Right hindlimb (tissue), 1 donor: ENCODE measurements around the gene RGS8.

Experiments used
- DNase-seq: peaks from one replicate; pipeline ENCODE4 v3.0.0-alpha.2; 2018

The RGS8 gene

DNA sequence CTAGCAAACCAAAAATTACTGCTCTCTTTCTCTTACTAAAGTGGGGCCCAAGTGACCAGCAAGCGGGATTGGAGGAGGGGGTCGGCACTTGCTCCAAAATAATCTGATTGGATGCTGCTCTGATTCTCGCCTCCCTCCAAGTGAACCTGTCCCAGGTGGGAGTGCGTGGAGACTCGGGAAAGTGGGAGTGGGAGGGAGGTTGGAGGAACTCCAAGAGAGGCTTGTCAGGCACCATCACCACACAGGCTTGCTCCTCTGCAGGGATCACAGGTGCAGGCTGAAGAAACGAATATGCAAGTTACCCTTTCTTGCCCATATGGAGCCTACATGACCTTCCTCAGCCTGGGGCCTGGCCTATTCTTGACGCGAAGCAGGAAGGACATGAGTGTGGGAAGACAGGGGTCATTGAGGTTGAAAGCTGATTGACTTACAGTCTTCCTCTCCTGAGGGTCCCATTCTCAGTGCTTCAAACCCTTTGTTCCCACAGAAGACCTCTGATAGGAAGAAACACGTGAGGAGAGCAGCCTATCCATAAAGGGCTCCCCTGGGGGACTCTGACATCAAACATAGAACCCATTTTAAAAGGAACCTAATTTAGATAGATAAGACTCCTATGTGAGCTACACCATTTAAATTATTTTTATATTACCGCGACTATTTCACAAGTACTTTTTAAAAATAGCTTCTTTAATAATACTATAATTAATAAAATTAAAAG, 14.2 kb downstream of the RGS8 start:
- DNase-seq: no peak

DNA sequence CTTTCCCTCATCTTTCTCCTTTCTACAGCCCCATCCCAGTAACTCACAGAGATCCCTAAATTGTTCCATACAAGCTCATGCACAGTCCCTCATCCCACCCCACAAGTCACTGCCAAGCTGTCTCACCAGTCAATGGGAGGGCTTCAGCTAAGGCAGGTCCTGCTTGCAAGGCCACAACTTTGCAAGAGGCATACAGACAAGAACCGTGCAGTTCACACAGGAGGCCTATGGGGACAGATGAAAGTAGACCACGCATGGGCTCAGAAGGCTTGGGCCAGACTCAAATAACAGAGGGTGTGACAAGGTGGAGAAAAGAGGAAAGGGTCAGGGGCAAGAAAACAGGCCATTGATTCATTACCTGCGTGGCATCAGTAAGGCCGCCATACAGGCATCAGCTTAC, 15.1 kb downstream of the RGS8 start:
- no peak for DNase-seq

DNA sequence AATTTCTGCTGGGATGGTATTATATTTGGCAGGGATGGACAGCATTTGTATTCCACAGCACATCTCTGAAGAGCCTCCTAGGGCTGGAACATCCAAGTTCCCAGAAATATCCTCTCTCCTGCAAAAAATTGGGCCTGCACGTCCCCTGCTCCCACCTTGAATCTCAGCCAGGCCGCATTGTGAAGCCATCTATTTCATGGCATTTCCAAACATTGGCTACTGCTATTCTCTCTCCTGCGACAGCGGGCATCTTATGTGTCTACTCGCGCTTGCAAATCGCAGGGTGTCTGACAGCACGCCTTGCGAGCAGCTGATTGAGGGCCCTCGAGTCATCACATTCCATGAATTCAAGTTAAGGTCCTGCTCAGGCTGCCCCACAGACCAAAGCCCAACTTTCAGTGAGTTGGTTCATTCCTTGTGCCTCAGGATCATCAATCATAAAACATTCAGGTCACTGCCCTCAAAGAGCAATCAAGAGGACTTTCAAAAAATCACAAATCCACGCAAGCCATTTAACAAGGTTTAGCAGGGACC, 15.8 kb downstream of the RGS8 start:
- DNase-seq: no peak

DNA sequence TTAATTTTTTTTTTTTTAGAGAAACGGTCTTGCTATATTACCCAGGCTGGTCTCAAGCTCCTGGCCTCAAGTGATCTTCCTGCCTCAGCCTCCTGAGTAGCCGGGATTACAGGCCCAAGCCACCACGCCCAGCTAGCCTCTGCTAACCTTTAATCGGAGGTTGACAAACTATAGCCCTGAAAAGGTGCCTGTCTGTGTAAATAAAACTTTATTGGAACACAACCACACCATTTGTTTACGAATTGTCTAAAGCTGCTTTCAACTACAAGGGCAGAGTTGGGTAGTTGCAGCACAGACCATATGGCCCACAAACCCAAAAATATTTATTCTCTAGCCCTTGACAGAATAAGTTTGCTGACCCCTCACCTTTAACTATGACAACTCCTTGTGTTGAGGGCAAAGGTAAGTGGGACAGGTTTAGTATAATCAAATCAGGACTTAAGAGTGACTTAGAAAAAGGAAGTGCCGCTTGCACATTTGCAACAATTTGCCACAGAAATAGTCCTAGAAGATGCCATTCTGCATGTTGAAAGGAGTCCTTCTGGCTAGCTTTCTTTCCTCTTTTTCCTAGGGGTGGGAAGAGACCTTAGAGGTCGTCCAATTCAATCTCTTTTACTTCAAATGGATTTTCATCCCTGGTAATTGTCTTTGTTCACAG, 16.4 kb downstream of the RGS8 start:
- no peak for DNase-seq

DNA sequence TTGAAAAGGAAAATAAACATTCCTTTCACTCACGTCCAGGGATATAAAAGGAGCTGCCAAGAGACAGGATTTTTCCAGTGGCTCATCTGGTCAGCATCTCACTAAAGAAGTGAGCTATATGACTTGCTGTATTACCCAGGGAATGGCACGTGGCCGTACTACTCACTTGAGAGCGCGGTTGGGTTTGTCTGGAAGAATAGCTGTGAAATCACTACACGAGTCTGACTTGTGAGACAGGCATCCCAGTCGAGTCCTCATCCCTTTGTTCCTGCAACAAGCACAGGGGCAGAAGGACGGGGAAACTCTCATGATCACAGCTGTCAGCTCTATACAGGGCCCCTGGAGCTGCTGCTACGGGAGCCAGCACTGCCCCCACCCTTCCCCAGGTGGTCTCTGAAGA, 17.7 kb downstream of the RGS8 start:
- peak; percentile 73 for DNase-seq

DNA sequence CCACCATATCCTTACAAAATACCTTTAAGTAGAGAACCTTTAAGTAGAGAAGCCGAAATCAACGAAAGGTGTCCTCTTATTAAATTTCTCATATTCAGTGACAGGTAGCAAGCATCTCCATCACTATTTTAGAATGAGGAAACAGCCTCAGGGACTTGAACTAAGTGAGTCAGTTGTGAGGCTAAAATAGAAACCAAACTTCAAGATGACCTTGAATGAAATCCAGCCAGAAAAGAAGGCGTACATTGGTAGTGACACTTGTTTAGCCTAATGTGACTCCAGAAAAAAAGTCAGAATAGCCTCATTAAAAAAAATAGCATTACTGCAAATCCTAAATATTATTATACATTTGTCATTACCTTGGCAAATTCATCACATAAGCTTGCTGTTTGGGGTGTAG, 20.1 kb downstream of the RGS8 start:
- DNase-seq: no peak

DNA sequence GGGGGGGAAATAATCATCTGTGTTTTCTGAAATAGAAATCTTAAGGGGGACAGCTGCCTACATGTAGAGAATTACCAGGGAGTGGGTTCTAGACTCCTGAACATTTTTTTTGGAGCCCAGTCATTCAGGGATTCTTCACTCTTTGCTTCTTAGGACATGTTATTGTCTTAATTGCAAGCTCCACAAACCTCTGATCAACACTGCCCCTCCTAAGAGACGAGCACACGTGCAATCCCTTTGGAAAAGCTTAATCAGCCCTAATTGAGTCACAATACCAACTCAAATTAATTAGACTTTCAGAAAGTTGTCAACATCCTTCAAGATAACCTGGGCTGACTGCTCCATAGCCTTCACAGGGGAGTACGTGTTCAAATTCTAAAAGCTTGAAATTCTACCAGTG, 21.4 kb downstream of the RGS8 start:
- no peak for DNase-seq

DNA sequence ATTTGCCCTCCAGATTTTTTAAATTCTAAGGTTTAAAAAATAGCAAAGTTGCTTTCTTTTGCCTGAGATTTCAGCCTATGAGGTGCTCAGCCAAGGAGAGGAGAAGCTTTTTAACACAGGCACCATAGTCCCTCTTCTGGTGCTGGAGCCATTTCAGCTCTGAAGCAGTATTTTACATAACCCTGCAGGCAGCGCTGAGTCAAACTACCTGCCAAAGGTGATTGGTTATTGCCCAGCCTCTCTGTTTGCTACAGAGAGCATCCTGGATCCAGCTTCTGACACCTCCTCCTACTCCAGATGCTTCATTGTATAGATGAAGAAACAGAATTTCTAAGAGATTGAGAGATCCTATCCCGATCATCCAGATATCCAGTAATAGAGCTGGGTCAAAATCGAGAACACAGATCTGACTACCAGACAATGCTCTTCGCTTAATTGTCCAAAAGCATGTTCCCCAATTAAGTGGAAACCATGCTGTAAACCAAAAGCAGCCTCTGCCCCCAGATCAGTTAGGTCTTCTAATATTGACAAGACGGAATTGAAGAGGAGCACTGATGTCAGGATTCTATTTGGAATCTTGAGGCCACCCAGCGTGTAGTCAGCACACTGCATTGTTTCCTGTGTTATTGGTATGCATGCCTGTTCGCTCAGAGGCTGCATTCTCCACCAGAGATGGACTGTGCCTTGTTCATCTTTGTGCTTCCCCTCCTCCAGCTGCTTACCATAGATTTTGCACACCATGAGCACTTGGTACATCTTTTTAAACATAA, 22.1 kb downstream of the RGS8 start:
- no peak for DNase-seq

DNA sequence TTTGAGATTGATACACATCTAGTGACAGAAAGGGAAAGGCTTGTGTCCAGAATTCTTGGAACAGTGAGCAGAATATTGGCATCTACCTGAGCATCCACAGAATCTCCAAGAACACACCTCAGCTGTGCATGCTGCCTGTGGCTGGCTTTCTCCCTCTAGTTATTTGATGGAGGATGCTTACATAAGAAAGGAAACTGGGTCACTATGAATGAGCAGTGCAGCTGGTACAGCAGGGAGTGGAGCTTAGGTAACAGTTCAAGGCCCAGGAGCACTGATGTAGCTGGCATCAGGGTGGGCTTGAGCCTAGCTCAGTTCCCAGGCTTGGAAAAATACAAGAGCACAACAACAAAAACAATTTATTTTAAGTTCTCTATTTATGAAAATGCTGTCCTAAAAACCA, 26.3 kb downstream of the RGS8 start:
- DNase-seq: no peak

DNA sequence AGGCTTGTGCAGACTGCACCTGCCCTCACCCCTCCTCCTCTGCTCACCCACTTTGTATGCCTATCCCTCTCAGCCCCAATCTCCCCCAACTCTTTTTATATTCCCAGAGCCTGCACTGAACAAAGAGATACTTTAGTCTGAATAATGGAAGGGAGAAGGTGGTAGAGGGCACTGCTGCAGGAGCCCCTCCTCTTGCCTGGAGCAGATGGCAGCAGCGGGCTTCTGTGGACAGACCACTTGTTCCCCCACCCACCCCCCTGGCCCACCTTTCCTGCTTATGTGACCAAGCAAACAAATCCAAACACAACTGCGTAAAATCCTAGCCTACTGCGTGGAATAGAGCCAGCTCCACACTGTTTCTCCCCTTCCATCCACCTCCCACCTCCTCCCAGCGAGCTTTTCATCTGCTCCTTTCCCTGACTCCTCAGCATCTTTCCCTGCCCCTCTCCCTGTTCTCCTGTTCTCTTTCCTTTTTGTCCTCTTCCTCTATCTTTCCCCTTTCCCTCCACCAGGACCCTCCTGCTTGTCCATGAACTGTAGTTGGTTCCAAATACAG, 27.5 kb downstream of the RGS8 start:
- DNase-seq: no peak

DNA sequence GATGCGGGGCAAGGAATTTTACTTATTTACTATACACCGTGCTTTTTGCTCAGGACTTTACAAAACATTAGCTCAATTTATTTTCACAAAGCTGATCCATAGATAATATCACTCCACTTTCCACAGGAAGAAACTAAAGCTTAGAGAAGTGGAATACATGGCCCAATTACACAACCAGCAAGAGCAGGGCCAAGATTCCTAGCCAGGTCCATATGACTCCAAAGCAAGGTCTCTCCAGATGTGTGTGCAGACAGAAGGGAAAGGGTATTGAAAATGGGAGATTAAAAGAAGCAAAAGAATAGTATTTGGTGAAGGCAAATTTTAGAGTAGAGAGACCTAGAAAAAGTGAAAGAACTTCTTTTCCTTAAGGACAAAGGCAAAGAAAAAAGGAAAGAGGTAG, 30.4 kb downstream of the RGS8 start:
- DNase-seq: no peak

DNA sequence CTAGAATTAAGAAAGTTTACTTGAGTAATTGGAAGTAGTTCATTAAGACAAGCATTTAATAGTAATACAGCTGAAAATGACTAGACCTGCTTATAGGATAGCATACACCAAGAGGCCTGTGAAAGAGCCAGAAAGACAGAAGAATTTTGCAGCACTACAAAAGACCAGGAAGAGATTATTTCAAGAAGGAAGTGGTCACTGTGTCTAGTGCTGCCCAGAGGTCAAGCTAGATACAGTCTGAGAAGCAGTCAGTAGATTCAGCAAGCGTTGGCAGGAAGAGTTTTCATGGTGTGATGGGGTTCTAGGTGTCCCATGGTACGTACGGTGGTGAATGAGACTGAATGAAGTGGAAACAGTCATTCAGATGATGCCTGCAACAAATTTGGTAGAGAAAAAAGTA, 31.5 kb downstream of the RGS8 start:
- DNase-seq: no peak

DNA sequence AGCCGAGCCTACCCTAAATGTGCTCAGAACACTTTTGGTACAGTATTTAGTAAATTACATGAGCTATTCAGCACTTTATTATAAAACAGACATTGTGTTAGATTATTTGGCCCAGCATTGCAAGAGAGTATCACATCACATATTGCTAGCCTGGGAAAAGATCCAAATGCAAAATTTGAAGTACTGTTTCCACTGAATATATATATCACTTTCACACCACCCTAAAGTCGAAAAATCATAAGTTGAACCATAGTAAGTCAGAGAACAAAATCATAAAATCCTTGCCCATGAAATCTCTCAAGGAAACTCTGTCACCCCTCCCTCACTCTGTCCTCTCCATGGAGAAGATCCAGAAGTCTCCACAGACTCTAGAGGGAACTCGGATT, 33.1 kb downstream of the RGS8 start:
- no peak for DNase-seq

DNA sequence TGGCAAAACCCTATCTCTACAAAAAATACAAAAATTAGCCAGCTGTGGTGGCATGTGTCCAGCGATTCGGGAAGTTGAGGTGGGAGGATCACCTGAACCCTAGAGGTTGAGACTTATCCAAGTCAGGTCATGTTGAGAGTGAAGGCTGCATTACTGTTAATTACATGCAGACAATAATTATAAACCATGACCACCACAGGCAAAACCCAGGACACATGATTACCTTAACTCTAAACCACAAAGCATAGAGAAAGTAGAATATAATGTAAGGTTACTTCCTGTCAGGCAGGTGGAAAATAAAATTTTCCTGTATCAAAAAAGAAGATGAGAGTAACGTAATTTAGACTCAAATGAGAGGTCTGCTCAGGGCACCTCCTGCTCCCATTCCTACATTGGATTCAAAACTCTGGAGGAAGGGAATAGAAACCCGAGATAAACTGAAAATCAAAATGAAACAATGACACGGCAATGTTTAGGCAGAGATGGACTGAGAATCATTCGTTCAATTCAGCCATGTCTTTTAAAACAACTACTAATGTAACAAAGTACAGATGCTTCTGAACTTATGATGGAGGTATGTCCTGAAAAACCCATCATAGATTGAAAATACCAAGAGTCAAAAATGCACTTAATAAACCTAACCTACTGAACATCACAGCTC, 33.6 kb downstream of the RGS8 start:
- DNase-seq: no peak

DNA sequence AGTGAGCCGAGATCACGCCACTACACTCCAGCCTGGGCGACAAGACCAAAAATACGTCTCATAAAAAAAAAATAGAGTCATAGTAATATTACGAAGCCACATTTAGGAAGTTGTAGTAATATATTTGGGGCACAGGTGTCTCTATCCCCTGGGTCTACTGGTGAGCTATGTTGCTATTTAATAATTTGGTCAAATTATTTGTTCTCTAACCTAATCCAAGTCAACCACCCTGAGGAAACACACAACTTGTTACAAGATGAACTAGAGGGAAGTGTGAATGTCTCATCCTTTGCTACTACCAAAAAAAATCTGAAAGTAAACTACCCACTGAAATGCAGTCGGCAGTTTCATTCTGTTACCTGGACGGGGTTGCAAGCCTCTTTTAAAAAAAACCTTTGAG, 35.3 kb downstream of the RGS8 start:
- DNase-seq: no peak

DNA sequence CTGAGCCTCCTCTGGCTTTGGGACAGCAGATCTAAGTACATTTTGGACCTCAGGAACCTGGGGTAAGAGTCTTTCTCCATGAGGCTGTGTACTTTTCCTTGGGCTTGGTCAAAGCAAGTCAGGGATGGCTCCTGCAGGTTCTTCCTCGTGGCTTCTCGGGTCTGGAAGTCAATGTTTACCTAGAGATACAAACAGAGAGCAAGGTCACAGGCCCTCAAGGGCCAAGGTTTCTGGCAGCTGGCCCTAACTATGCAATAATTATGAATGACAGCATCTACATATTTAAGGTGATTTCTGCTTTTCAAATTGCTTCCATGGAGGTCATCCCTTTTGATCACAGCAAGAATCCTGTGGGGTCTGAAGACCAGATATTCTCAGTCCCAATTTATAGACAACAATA, 37.6 kb downstream of the RGS8 start:
- no peak for DNase-seq

DNA sequence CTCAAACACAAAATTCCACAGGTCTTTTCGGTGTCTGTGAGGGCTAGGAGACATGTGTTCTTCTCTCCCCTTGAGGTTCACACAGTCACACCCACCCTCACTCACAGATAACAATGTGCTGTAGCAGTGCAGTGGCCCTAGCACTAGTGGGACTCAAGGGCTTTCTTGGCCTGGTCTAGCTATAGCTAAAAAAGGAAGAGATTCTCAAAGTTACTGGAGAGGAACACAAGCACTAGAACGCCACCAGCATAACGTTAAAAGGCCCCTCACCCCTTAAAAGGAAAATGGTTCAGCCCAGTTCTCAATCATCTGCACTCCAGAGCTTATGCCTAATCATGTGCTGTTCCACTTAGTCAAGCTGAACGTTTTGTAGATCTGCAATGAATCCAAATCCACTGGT, 39.5 kb downstream of the RGS8 start:
- no peak for DNase-seq

DNA sequence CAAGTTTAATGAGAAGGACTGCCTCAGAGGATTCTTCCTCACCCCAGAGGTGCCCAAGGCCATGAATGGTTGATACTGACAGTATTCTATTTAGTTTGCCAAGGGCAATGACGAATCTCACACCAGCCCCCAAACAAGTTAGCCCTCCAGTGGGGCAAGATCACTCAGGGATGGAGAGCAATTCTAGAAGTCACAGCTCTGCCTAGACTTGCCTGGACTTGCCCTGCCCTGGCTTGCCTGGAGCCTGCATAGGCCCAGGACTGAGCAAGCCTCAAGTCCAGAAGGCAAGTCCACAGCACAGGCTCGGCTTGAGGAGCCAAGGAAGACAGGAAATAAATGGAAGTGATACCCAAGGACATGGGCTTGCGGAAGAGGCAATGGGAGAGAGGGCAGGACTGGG, 40.7 kb downstream of the RGS8 start:
- DNase-seq: no peak

DNA sequence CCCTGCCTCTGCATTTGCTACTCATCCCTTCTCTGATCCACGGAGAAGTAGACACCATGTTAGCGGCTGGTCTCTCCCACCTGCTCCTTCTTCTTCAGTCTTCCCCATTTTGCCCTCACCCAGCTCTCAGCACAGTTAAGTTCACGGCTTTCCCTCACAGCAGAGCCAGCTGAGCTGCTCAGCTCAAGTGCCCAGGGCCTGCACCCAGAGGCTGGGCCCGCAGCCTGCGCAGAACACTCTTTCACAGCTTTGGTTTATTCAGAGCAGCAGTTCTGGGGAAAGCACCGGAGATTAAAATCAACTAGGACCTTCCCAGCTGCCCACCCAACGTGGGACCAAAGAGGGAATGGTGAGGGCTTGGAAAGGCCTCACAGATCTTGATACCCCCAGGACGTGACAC, 41.9 kb downstream of the RGS8 start:
- no peak for DNase-seq

DNA sequence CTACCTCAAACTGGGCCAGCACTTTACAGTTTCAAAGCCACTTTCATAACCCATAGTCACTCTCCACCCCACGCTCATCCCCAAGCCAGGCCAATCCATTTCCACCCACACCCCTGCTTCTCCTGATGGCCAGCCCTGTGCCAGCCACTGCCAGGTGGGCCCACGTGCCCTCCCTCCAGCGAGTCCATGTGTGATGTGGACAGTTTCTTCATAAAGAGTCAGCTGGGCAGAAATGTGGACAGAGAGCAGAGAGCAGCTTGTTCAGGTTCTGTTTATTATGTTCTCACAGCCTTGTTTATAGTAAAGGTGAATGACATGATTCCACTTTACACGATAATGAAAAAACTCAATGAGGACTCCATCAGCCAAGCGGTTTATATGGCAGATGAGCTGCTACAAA, 42.8 kb downstream of the RGS8 start:
- DNase-seq: no peak

DNA sequence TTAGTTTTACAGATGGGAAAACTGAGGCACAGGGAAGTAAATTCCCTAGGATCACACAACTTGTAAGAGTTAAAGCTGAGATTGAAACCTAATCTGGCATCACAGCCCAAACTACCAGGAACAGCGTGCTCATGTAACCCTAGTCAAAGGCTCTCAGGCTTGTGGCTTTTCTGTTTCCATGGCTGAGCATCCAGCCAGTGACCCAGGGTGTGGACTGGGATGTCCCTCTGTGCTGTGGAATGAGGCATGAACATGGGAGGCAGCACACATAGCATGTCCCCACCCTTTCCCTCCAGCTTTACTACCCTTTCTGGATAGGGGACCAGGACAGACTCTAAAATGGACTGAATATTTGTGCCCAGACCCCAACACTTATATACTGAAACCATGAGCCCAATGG, 45.1 kb downstream of the RGS8 start:
- DNase-seq: no peak

DNA sequence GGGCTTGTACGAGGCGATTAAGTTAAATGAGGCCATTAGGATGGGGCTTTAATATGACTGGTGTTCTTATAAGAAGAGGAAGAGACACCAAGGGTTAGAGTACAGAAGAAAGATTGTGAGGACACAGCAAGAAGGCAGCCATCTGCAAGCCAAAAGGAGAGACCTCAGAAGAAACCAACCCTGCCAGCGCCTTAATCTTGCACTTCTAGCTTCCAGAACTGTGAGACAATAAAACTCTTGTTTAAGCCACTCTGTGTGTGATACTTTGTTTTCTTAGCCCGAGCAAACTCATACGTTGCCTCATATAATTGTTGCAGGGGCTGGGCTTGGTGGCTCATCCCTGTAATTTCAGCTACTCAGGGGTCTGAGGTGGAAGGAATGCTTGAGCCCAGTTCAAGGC, 46.6 kb downstream of the RGS8 start:
- DNase-seq: no peak

DNA sequence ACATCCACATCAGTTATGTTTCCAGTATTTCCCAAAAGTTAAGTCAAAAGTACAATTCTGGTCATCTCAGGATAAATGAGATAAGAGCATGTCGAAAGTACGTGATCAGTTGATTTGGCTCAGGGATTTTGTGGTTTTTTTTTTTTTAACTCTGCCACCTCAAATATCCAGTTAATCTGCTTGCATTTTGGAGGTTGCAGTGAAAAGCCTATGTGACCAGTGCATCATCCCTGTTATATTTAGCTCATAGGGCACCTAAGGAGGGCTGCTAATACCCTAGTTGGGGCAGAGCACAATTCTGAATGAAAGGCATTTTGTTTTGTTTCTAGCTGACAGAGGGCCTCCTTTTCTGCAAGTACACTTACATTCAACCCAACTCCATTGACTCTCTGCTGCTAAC, 48.5 kb downstream of the RGS8 start:
- no peak for DNase-seq
